Glutamatergic neuron (in vitro differentiated cells): ENCODE measurements around the gene CPSF3. TPM values are rescaled to one million over a fixed set of nuclear protein-coding genes. Genes with fewer than 3 reads are reported as not detected.

ENCODE experiments used
- DNase-seq: peaks from one replicate; pipeline ENCODE4 v3.0.0; 2022
- H3K27ac Mint-ChIP-seq: one replicate; pipeline ENCODE4 v1.8.0; 2020; ENCODE audit warnings: mild to moderate bottlenecking, mixed read lengths, inconsistent platforms; ENCODE audit not compliant: unreplicated experiment
- H3K27me3 Mint-ChIP-seq: one replicate; pipeline ENCODE4 v1.8.0; 2020; ENCODE audit warnings: mild to moderate bottlenecking, moderate library complexity, mixed read lengths, inconsistent platforms; ENCODE audit not compliant: unreplicated experiment
- H3K36me3 Mint-ChIP-seq: one replicate; pipeline ENCODE4 v1.8.0; 2020; ENCODE audit warnings: mild to moderate bottlenecking, mixed read lengths, inconsistent platforms; ENCODE audit not compliant: unreplicated experiment
- H3K4me1 Mint-ChIP-seq: one replicate; pipeline ENCODE4 v1.8.0; 2020; ENCODE audit warnings: mild to moderate bottlenecking, low read depth, mixed read lengths, inconsistent platforms; ENCODE audit not compliant: unreplicated experiment
- H3K4me3 Mint-ChIP-seq: one replicate; pipeline ENCODE4 v1.8.0; 2020; ENCODE audit warnings: mild to moderate bottlenecking, mixed read lengths, inconsistent platforms; ENCODE audit not compliant: unreplicated experiment
- H3K9me3 Mint-ChIP-seq: one replicate; pipeline ENCODE4 v1.8.0; 2020; ENCODE audit warnings: mild to moderate bottlenecking, moderate library complexity, mixed read lengths, inconsistent platforms; ENCODE audit not compliant: unreplicated experiment
- total RNA-seq: library from RNA; stranded (reverse); fragmentation: NEBNext Ultra II Directional; extraction: Animal tissue kit (Norgen Biotek cat#: 25700); gene quantifications from one replicate; pipeline ENCODE4 v1.2.1, GENCODE V29; 2021; ENCODE audit not compliant: unreplicated experiment
- TF ChIP-seq, protein P1 (sequence below): fragments of 200-600 bp; sonication (generic); IDR thresholded peaks from one replicate; pipeline ENCODE4 v1.5.0; 2021; ENCODE audit not compliant: partially characterized antibody, unreplicated experiment

The CPSF3 gene
- total RNA-seq, 1 donor from 2014 or later, result 33.3 TPM

DNA sequence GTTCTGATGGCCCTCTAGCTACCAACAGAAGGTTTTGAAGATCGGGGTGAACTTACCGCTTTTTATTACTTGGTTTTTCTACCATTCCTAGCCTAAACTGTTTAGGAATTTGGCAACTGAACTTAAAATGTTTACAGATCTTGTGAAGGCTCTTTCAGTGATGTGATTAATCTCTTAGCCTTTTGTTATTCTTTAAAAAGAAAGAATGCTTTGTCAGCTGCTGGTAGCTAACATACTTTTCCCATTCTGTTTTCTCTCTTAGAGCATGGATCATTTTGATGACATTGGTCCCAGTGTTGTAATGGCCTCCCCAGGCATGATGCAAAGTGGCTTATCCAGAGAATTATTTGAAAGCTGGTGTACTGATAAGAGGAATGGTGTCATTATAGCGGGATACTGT, 18.1 kb downstream of the CPSF3 start:
- H3K27me3 Mint-ChIP-seq, result no peaks in the 10 kb centered on the region
- H3K27ac Mint-ChIP-seq, result no peak overlapping the region
- H3K36me3 Mint-ChIP-seq, result peaks cover 4% of the 10 kb centered on the region
- DNase-seq, result no peak
- no peaks in the 10 kb centered on the region for H3K9me3 Mint-ChIP-seq
- TF ChIP-seq, protein P1, sequence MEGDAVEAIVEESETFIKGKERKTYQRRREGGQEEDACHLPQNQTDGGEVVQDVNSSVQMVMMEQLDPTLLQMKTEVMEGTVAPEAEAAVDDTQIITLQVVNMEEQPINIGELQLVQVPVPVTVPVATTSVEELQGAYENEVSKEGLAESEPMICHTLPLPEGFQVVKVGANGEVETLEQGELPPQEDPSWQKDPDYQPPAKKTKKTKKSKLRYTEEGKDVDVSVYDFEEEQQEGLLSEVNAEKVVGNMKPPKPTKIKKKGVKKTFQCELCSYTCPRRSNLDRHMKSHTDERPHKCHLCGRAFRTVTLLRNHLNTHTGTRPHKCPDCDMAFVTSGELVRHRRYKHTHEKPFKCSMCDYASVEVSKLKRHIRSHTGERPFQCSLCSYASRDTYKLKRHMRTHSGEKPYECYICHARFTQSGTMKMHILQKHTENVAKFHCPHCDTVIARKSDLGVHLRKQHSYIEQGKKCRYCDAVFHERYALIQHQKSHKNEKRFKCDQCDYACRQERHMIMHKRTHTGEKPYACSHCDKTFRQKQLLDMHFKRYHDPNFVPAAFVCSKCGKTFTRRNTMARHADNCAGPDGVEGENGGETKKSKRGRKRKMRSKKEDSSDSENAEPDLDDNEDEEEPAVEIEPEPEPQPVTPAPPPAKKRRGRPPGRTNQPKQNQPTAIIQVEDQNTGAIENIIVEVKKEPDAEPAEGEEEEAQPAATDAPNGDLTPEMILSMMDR, result no peak
- H3K4me3 Mint-ChIP-seq, result no peak overlapping the region
- no peaks in the 10 kb centered on the region for H3K4me1 Mint-ChIP-seq

DNA sequence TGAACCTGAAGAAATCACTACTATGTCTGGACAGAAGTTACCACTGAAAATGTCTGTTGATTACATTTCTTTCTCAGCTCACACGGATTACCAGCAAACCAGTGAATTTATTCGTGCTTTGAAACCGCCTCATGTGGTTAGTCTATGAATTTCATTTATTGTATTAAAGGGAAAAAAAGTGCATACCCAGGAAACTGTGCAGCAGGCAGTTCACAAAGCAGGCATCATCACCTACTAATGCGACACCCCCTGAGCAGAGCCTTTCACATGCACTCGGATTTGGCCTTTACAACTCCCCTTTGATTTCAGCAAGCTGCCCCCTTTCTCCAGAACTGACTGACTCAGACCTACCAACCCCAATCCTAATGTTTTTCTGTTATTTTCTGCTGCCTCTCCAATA, 20.1 kb downstream of the CPSF3 start:
- H3K4me1 Mint-ChIP-seq, result no peaks in the 10 kb centered on the region

DNA sequence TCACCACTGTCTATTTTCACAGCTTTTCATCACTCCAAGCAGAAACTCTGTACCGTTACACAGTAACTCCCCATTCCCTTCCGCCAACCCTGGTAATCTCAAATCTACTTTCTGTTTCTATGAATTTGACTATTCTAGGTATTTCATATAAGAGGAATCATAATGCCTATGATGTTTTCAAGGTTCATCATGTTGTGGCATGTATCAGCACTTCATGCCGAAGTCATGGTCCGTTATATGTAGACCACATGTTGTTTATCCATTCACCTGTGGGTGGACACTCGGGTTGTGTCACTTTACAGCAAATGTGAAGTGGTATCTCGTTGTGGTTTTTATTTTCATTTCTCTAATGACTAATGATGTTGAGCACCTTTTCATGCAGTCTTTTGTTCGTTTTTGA, 21.6 kb downstream of the CPSF3 start:
- no peaks in the 10 kb centered on the region for H3K27me3 Mint-ChIP-seq
- TF ChIP-seq, protein P1, result no peak
- DNase-seq, result no peak
- no peak overlapping the region for H3K27ac Mint-ChIP-seq
- H3K36me3 Mint-ChIP-seq, result no peaks in the 10 kb centered on the region
- H3K4me3 Mint-ChIP-seq, result no peak overlapping the region
- H3K4me1 Mint-ChIP-seq, result no peaks in the 10 kb centered on the region
- H3K9me3 Mint-ChIP-seq, result no peaks in the 10 kb centered on the region

More for the DNA sequence above, 20.1 kb downstream of the CPSF3 start:
- DNase-seq, result no peak
- Mint-ChIP-seq H3K9me3 (no peaks in the 10 kb centered on the region), H3K27ac (no peak overlapping the region), H3K36me3 (no peaks in the 10 kb centered on the region), H3K4me3 (no peak overlapping the region), H3K27me3 (no peaks in the 10 kb centered on the region)
- TF ChIP-seq, protein P1, result no peak

DNA sequence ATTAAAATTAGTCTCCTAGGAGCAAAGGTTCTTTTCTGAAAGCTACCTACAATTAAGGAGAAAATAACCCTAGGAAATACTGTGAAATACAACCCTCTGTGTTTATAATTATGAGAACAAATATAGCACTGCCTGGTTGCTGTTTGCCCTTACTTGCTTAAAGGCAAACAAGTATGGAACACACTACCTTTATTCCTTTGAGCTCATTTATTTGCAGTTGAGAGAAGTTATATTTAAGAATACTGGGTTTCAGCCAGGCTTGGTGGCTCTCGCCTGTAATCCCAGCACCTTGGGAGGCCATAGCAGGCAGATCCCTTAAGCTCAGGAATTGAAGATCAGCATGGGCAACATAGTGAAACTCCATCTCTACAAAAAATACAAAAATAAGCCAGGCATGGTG, 27.8 kb downstream of the CPSF3 start:
- Mint-ChIP-seq H3K36me3 (no peaks in the 10 kb centered on the region), H3K27ac (no peak overlapping the region), H3K4me1 (no peaks in the 10 kb centered on the region), H3K9me3 (no peaks in the 10 kb centered on the region), H3K27me3 (no peaks in the 10 kb centered on the region), H3K4me3 (no peak overlapping the region)
- TF ChIP-seq, protein P1, result no peak
- no peak for DNase-seq

DNA sequence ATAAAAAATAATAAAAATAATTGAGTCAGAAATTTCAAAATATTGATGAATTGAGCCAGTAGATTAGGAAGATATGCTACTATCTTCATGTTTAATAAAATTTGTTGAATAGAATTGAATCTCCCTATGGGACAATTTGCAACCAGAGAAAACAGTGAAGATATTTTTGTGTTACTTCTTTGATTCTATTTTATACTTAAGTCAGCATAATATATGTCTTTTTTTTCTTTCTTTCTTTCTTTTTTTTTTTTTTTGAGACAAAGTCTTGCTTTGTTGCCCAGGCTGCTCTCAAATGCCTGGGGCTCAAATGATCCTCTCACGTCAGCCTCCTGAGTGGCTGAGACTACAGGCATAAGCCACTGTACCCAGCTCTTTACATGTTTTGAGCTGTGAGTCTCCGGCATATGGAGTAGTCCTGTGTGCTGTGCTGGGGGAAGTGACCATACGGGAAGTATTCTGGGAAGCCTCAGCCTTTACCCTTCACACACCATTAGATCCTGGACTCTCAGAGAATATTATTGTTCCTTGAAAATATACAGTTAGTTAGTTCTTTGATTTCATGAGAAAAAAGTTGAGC, 37.1 kb downstream of the CPSF3 start:
- TF ChIP-seq, protein P1, result no peak
- no peak for DNase-seq
- H3K4me3 Mint-ChIP-seq, result no peak overlapping the region
- peaks cover 19% of the 10 kb centered on the region for H3K4me1 Mint-ChIP-seq
- H3K27me3 Mint-ChIP-seq, result peaks cover 5% of the 10 kb centered on the region
- no peak overlapping the region for H3K27ac Mint-ChIP-seq
- H3K9me3 Mint-ChIP-seq, result no peaks in the 10 kb centered on the region
- H3K36me3 Mint-ChIP-seq, result no peaks in the 10 kb centered on the region
